NOMO-1 (cell line): ENCODE results near the gene VAPB.

Source experiments
- DNase-seq, 2 experiments: peaks; one replicate each; lab custom pipeline; 2025; ENCODE audit not compliant: unreplicated experiment in 2 of 2; lab: John Stamatoyannopoulos, UW

VAPB gene

DNA sequence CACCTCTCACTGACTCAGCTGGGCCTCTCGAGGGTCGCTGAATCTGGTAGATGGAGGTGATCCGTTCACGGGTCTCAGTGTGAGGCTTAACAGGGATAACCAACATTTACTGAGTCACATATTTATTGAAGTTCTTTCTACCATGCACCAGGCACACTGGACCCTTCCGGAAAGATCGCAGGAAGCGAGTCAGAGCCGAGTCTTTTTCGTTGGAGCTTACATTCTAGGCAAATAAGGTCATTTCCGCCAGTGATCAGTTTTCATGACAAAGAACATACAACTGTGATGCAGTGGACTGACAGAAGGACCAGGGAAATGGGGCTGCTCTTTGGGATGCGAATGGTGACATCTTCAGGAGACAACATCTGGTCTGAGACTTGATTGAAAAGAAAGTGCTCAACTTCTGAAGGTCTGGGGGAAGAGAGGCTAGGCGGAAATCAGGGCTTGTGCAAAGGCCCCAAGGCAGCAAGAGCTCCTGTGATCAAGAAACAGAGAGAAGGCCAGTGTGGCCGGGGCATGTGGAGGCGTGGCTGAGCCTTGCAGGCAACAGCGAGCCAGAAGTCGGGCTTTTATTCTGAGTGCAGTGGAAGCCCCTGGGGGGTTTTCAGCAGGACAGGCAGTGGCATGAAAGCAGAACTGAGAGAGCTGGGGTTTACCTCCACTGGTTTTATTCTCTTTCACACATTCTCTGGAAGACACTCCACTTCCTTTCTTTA is 69.5 kb downstream of the VAPB start:
- DNase-seq, result peak in 1 of 2 experiments; percentile 21

DNA sequence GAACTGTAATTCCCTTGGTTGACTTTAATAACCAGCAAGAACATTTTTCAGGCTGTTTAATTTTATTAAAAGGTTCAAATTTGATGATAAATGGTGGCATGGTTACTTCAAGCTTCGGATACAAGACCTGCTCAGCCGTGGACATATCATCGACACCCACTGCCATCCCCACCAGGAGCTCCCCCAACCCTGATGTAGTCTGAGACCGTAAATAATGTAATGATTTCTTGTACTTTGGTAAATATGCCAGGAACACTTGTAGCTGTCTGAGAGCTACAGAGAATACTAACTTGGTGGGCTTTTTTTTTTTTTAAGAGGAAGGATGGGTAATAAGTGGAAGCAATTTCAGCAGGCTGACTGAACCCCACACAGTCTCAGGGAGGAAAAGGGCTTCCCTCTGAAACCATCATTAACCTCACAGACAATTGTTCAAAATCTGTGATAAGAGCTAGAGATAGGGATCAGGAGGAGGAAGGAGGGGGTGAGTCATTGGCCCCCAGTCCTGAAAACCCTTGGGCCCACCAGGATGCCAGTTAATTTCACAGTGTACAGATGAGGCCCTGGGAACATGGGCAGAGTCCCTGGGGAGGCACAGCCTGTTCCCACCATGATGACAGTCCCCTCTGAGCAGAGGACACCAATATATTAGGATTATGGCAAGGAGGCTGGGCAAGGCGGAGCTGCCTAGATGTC is 70.2 kb downstream of the VAPB start:
- no peak for DNase-seq

DNA sequence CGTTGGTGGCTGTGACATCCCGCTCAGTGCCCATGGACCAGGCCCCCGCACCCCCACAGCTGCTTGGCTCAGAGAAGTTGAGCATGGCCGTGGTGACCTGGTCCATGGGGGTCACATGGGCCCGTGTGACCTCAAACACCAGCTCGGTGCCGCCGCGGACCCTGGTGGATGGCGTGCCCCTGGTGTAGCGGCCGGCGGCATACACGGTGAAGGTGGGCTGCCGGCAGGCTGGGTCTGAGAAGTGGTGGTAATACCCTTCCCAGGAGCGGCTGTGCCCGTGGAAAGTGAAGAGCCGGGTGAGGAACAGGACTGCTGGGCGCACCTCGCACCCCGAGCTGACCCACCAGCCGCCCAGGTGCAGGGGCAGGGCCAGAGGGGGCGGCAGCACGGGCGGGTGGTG is 72.1 kb downstream of the VAPB start:
- no peak for DNase-seq

DNA sequence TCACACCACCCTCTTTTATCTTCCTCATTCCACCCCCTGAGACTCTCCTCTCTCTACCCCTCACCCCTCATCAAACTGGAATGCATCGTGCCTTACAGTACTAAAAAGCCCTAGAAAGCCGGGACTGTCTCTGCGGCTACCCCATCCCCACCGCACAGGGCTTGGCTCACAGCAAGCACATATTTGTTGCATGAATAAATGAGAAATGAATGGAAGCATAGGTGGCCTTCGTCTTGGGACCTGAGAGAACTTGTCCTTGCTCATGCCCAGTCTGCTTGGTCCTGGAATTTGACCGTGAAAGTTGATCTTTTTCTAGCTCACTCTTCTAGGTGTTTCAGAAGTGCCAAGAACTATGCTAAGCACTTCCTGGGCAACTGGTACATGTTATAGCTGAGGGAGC is 72.9 kb downstream of the VAPB start:
- no peak for DNase-seq

DNA sequence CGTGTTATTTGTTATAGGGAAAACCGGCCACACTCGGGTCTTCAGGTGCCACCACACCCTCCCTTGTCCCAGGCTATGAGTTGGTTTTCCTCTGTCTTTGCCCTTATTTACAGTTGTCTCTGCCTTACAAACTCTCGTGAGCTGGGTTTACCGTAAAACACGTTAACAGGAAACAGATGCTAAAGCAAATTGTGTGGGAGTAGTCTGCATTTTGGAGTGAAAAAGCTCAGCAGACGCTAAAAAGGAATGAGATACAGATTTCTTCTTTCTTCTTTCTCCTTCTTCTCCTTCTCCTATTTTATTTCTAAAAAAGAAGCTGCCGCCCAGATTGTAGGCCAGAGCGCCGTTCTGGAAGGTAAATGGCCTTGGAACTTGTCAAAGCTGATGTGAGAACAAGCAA is 74.2 kb downstream of the VAPB start:
- DNase-seq, result no peak

DNA sequence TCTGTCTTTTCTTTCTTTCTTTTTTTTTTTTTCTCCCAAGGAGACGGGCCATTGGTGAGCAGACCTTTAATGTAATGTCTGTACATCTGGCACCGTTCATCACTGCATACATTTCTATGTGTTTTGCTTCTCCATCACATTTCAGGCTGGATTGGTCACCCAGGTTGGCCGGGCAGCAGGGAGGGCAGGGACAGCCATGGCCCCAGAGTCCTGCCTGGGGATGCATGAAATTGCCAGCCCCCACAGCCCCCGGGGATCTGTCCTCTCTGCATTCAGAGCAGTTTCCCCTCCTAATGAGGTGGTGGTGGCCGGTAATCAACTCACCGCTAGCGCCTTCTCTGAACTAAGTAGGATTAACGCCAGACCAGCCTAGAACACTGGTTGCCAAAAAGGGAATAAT is 75.8 kb downstream of the VAPB start:
- no peak for DNase-seq

DNA sequence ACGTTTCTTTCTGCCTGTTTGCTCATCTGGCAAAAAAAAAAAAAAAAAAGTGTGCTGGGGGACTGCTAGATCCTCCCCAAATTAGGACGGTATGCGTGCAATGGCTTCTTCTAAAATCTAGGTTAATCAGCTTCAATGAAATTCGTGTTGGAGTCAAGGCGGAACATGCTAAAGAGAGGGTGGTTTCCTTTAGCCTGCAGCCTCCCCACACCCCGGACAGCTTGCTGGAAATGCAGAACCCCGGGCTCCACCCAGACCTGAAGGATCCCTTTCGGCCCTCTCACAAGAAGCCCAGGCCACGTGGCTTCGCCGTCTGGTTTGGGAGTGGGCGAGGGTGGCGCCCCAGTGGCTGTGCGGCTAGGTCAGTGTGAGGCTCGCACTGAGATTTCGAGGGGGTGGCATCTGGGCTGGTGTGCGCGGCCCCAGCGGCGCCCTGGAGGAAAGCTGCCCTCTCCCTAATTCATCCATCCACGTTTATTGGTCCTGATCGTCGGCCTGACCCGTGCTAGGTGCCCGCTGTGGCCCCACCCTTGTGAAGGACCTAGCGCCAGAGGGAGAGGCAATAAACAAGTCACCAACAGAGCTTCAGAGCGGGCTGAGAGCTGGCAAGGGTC is 77.2 kb downstream of the VAPB start:
- no peak for DNase-seq

DNA sequence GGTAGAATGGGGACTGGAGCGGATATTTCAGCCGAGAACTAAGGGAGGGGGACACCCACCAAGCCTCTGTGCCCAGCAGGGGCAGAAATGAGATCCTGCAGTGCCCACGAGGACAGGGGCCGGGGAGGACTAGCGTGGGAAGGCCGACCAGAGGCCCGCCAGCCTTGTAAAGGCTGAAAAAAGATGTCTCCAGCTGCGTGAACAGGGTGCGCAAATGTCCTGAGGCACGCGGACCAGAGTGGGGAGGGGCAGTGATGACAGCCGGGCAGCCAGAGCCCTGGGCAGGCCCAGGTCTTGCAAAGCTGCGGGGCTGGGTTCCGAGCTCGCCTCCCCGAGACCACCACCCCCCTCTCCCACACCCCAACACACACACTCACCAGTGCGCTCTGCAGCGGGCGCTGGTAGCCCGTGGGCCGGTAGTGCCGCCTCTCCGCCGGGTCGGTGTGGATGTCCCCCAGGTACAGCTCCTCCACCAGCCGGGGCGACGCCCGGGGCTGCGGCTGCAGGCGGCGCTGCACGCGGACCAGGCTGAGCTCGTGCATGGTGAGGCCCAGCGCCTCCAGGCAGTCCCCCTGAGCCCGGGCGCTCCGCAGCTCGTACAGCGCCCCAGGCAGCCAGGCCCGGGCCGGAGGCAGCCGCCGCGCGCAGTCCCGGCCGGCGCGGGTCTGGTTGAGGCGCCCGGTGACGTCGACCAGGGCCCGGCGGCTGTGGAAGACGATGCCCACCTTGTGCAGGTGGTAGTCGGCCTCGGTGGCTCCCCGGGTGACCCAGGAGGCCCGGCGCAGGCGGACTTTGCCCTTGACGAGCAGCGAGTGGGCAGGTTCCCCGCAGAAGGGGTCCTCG is 77.9 kb downstream of the VAPB start:
- no peak for DNase-seq

DNA sequence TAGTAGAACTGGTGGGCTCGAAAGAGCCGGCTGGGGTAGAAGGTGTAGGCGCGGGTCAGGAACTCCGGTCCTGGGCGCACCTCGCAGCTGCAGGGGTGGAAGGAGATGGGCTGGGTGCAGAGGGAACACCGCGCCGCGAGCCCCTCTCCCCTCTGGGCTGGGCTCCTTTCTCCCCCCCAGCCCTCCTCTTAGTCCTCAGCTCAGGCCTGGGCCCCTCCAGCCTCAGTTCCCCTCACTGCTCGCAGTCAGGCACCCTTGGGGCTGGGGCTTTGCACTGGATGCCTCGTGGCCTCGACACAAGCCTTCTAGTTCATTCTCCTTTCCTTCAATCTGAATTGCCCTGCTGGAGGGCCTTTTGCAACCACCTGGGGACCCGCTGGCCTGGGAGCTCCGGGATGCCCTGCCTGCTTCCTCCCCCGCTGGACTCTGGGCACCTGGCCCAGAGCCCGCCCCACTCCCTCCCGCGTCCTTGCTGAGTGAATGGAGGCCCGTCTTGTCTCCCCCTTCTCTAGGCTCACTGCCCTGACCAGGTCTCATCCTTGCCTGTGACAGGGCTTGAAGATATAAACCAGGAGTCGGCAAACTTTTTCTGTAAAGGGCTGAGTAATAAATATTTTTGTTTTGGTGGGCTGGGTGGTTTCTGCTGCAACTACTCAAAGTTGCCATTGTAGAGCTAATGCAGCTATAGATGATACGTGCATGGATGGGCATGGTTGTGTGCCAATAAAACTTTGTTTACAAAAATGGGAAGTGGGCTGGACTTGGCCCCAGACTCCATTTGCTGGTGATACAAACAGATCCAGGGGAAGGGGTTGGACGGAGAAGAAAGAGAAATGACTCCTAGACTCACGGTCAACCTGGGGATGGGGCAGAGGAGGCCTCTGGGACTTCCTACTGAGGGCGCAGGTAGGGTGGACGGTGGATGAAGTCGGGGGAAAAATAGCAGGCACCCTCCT is 78.8 kb downstream of the VAPB start:
- DNase-seq, result no peak

DNA sequence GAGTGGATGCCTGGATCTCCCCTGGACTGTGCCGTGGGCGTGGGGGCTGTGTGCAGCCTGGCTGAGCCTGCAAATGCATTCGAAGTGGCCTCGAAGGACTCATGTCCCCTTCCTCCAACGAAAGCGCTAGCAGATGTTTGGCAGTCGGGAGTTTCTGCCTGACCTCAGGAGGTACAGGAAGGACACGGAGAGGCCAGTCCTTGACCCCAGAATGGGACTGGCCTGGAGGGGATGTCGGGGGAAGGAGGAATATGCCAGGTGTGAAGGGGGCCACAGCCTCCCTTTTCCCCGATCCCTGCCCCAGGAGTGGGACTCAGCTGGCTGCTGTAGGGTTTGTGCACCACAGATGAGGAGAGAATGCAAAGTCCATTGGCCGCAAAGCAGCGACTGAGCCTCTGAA is 80.6 kb downstream of the VAPB start:
- no peak for DNase-seq

DNA sequence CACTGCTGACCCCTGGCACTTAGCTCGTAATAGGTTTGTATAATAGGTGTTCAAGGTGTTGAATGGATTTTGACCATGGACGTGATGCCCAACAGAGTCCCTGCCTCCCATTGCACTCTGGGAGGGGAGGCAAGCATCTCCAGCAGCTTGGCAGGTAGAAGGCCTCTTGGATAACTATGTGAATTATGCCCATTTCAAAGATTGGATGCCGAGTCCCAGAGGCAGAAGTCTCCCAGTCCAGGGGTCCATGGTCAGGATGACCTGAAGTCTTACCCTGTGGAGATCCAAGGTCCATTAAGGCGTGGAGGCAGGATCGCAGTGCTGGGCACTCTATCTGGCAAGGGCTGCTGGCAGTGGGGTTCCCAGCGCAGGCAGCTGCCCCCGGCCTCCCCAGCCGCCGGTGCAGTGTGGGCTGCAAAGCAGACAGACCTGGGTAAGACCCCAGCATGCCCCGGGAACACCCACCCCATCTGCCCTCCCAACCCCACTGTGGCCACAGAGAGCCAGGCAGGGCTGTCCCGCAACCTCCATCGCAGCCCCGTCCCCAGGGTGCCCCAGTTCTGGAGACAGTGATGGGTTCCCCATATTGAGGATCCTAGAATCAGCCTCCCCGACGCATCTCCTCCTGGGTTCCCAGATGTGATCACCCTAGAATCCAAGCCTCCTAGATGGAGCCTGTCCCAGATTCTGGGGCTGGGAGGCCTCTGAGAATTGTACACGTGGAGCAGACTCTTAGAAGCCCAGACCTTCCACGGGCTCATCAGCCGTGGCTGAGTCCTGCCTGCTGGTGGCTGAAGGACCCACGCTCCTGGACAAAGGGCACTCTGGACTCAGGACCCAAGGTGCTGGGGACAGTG is 81.5 kb downstream of the VAPB start:
- no peak for DNase-seq

DNA sequence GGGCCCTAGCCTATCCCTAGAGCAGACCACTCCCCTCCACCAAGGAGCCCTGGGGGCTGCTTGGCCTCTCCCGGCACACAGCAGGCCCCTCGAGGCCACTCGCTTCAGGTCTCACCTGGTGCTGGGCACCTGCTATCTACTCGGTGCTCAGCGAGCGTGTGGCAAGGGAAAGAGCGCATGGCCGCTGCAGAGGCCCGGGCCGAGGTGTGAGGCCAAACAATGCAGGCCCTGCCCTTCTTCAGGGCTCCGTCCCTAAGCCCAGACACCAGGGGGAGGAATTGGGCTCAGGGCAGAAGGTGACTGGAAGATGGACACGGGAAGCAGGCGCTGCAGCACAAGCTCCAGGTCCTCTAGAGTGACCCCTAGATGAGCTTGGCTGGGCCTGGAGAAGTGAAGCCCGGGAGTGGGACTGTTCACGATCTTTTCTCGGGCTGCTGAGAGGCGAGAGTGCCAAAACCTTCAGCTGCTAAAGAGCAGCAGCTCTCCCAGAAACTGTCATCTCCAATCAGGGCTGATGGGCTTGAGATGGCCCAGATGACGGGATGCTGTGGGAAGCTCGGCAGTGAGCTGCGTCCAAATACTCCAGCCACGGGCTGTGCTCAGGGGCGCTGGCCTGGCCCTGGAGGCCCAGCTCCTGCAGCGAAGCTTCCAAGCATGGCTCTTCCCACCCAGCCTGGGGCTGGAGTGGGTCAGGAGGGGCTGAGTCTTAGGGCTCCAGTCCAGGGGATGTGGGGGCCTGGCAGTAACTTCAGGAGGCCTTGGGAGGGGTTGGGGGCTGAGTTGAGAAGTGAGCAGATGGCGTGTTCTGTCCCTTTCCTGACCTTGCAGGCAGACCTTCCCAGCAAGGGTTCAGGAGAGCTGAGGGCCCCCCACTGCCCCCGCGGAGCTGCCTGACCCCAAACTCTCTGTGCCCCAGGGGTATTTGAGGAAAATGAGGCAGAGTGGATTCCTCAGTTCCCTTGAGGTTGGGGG is 82.5 kb downstream of the VAPB start:
- no peak for DNase-seq

DNA sequence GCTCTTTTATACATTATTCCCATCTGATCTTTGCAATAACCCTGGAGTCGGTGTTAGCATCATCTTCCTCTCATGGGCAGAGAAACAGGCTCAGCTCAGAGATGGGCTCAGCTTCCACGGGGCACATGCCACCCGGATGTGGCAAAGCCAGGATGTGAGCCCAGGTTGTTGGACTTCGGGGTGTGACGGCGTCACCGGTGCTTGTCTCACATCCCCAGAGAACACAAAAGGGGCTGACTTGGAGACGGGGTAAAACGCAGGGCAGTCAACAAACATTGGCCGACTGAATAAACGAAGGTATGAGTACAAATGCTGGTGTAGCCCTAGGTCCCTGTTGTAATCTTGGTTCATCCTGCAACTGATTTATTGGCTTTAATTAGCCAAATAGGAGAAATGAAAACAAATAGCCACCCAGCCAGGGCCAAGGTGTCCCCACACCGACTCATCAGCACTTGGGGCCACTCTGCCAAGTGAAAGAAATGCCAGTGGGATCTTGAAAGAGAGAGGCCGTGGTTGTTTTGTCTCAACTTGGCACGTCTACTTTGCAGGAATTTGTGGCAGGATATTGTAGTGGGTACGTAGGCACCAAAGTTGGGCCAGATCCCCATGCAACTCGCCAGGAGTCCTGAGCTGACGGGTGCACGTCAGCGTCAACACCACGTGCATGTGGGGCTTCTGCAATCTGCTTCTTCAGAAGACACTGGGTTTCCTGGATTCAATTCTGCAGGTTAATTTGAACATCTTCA is 83.4 kb downstream of the VAPB start:
- no peak for DNase-seq

DNA sequence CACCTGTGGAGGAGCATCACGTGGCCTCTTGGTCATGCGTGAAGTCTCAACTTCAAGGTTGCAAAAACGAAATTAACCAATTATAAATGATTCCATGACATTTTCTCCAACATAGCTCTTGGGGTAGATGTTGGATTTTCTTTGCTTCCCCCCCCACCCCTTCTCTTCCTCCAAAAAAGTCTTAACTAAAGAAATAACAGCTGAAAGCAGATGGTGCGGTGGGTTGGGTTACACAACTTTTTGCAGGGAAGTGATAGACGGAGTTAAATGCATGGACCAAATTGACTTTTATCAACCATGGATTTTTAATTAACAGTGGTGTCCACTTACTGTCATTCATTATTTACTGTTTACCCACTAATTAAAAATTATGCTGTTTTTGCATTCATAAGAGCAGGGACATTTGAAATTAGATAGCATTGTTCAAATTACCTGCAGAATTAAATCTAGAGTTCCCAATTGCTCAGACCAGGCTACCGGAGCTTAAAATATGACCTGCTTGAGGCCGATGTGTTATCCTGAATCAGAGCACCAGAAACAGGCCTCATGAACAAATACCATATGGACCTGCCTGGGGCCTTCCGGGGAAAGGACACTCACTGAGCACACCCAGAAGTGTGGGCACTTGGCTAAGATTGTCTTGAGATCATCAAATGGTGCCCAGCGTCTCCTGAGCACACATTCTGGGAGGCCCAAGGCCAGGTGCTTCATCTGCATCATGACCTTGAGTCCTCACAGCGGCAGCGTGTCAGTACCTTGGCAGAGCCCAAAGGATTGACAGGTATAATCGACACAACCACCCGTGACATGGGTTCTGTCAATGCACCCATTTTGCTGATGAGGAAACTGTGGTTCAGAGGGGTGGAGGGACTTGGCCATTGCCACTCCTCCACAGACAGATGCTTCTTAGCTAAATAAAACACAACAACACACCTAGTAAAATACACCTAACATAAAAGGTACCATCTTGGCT is 84.7 kb downstream of the VAPB start:
- DNase-seq, result no peak

DNA sequence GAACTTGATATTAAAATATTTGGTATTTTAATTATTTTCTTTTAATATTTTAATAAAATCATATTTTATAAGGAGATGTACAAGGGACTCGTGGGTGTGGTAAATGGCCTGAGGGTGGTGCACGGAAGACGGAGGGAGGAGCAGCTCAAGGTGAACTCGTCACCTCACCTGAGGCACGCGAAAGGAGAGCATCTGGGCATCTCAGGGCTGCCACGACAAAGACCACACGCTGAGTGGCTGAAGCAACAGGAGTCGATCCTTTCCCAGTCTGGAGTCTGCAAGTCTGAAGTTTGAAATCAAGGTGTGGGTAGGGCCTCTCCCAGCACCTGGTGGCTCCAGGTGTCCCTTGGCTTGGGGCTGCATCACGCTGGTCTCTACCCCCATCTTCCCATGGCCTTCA is 86.4 kb downstream of the VAPB start:
- no peak for DNase-seq

DNA sequence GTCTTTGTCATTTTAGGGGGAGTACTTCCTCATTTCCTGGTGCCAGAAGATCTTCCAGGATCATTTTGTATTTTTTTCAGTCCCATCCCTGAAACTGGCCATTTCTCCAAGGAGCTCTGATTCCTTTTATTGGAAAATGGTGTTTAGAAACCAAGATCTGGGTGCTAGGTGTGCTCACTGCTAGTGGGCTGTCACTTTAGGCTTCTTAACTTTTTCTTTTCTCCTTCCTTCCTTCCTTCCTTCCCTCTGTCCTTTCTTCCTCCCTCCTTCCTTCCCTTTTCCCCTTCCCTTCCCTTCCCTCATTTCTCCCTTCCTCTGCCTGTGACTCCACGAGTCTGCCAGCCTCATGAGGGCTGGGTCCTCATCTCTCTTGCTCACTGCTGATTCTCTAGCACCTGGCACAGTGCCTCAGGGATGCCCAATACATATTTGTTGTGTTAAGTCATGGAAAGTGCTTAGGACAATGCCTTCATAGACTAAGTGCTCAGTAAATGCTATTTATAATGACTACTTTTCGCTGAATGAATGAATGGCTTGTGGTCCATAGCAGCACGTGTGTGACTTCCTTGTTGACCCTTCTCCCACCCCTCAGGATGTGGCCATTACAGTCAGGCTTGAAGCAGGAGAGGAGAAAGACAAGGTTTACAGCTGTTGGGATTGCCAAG is 89.2 kb downstream of the VAPB start:
- no peak for DNase-seq
